H9 (cell line): ENCODE data around the gene TMEM205. TPM values are rescaled to one million over a fixed set of nuclear protein-coding genes. Genes with fewer than 3 reads are reported as not detected.

Experiments
- DNase-seq: peaks from one replicate; pipeline ENCODE4 v3.0.0-alpha.2; 2017
- H2AFZ ChIP-seq: one replicate; pipeline ENCODE4 v1.6.1; 2013; ENCODE audit warnings: mild to moderate bottlenecking, low read length, control low read depth, moderate library complexity
- H2AK5ac ChIP-seq: 2 replicates; pipeline ENCODE4 v1.6.1; 2013; ENCODE audit warnings: low read length, control low read depth, mixed read lengths; ENCODE audit not compliant: insufficient read length
- H2BK120ac ChIP-seq: one replicate; pipeline ENCODE4 v1.6.1; 2013; ENCODE audit warnings: low read depth, mild to moderate bottlenecking, low read length, control low read depth, inconsistent platforms; ENCODE audit not compliant: poor library complexity, severe bottlenecking
- H2BK12ac ChIP-seq: 2 replicates; pipeline ENCODE4 v1.6.1; 2013; ENCODE audit warnings: low read length, control low read depth, mixed read lengths, low read depth; ENCODE audit not compliant: insufficient read length
- H2BK15ac ChIP-seq: 2 replicates; pipeline ENCODE4 v1.6.1; 2013; ENCODE audit warnings: low read depth, low read length, control low read depth
- H2BK20ac ChIP-seq: one replicate; pipeline ENCODE4 v1.6.1; 2013; ENCODE audit warnings: low read depth, mild to moderate bottlenecking, low read length, control low read depth, inconsistent platforms; ENCODE audit not compliant: poor library complexity, severe bottlenecking
- H2BK5ac ChIP-seq: 2 replicates; pipeline ENCODE4 v1.6.1; 2013; ENCODE audit warnings: low read length, control low read depth, mixed read lengths; ENCODE audit not compliant: insufficient read length
- H3K14ac ChIP-seq: 2 replicates; pipeline ENCODE4 v1.6.1; 2013; ENCODE audit warnings: low read length, control low read depth; ENCODE audit not compliant: insufficient read depth
- H3K18ac ChIP-seq: 2 replicates; pipeline ENCODE4 v1.6.1; 2013; ENCODE audit warnings: low read depth, mild to moderate bottlenecking, mixed read lengths, low read length, control low read depth; ENCODE audit not compliant: insufficient read length
- H3K23ac ChIP-seq: 2 replicates; pipeline ENCODE4 v1.6.1; 2013; ENCODE audit warnings: low read length, control low read depth, mixed read lengths, low read depth; ENCODE audit not compliant: insufficient read length
- H3K23me2 ChIP-seq: 2 replicates; pipeline ENCODE4 v1.6.1; 2013; ENCODE audit warnings: low read depth, mild to moderate bottlenecking, mixed read lengths, low read length, control low read depth; ENCODE audit not compliant: insufficient read length, poor library complexity, severe bottlenecking
- H3K27ac ChIP-seq: 2 replicates; pipeline ENCODE4 v1.5.1; 2013; ENCODE audit warnings: low read length, control low read depth, mixed read lengths, low read depth; ENCODE audit not compliant: insufficient read length
- H3K27me3 ChIP-seq: 2 replicates; pipeline ENCODE4 v1.6.1; 2013; ENCODE audit warnings: low read length, control low read depth, inconsistent platforms; ENCODE audit not compliant: insufficient read depth
- H3K4ac ChIP-seq: 2 replicates; pipeline ENCODE4 v1.6.1; 2013; ENCODE audit warnings: low read depth, mild to moderate bottlenecking, control low read depth, inconsistent platforms, low read length, moderate library complexity
- H3K4me1 ChIP-seq: 2 replicates; pipeline ENCODE4 v1.6.1; 2013; ENCODE audit warnings: low read length, control low read depth, inconsistent platforms; ENCODE audit not compliant: insufficient read depth
- H3K4me2 ChIP-seq: 2 replicates; pipeline ENCODE4 v1.6.1; 2013; ENCODE audit warnings: low read length, control low read depth, mixed read lengths; ENCODE audit not compliant: insufficient read length, insufficient read depth
- H3K56ac ChIP-seq: 2 replicates; pipeline ENCODE4 v1.6.1; 2013; ENCODE audit warnings: low read depth, mild to moderate bottlenecking, mixed read lengths, low read length, control low read depth; ENCODE audit not compliant: insufficient read length
- H3K79me1 ChIP-seq: 2 replicates; pipeline ENCODE4 v1.6.1; 2013; ENCODE audit warnings: low read depth, mild to moderate bottlenecking, moderate library complexity, low read length, control low read depth, inconsistent platforms; ENCODE audit not compliant: insufficient read depth, poor library complexity, severe bottlenecking
- H3K79me2 ChIP-seq: 2 replicates; pipeline ENCODE4 v1.6.1; 2013; ENCODE audit warnings: low read length, control low read depth, inconsistent platforms; ENCODE audit not compliant: insufficient read depth
- H3K9ac ChIP-seq: 2 replicates; pipeline ENCODE4 v1.6.1; 2013; ENCODE audit warnings: low read length, control low read depth, mixed read lengths; ENCODE audit not compliant: insufficient read length; ENCODE audit errors: extremely low read depth
- H3K9me3 ChIP-seq: one replicate; pipeline ENCODE4 v1.6.1; 2013; ENCODE audit warnings: low read depth, low read length, inconsistent platforms; ENCODE audit not compliant: control insufficient read depth
- H3T11ph ChIP-seq: one replicate; pipeline ENCODE4 v1.6.1; 2013; ENCODE audit warnings: mild to moderate bottlenecking, low read length, control low read depth, inconsistent platforms
- H4K20me1 ChIP-seq: one replicate; pipeline ENCODE4 v1.6.1; 2013; ENCODE audit not compliant: control insufficient read depth, insufficient read length, insufficient read depth
- H4K5ac ChIP-seq: 2 replicates; pipeline ENCODE4 v1.6.1; 2013; ENCODE audit warnings: low read depth, mild to moderate bottlenecking, mixed read lengths, low read length, control low read depth; ENCODE audit not compliant: insufficient read length
- H4K8ac ChIP-seq: replicated peaks from 2 replicates; pipeline ENCODE4 v1.6.1; 2013; ENCODE audit warnings: low read length, control low read depth, mixed read lengths, low read depth; ENCODE audit not compliant: insufficient read length
- H4K91ac ChIP-seq: 2 replicates; pipeline ENCODE4 v1.6.1; 2013; ENCODE audit warnings: low read depth, mild to moderate bottlenecking, moderate library complexity, mixed read lengths, low read length, control low read depth; ENCODE audit not compliant: insufficient read length
- H3K27ac Mint-ChIP-seq, 3 experiments: 2 replicates in 2 of 3; 3 replicates in 1 of 3; pipeline ENCODE4 v1.8.0; 2020 to 2021; ENCODE audit warnings: mixed read lengths in 3 of 3, mild to moderate bottlenecking in 1 of 3, moderate library complexity in 1 of 3
- H3K27me3 Mint-ChIP-seq: 2 replicates; pipeline ENCODE4 v1.8.0; 2021; ENCODE audit warnings: low read depth, mild to moderate bottlenecking, moderate library complexity, mixed read lengths
- H3K36me3 Mint-ChIP-seq, 3 experiments: 2 replicates in 2 of 3; 3 replicates in 1 of 3; pipeline ENCODE4 v1.8.0; 2020 to 2021; ENCODE audit warnings: low read depth in 3 of 3, mixed read lengths in 3 of 3; ENCODE audit not compliant: insufficient read depth in 1 of 3
- H3K4me1 Mint-ChIP-seq, 2 experiments: 2 replicates each; pipeline ENCODE4 v1.8.0; 2020; ENCODE audit warnings: mixed read lengths in 2 of 2
- H3K4me3 Mint-ChIP-seq, 2 experiments: 2 replicates in 1 of 2; 3 replicates in 1 of 2; pipeline ENCODE4 v1.8.0; 2020 to 2021; ENCODE audit warnings: mild to moderate bottlenecking in 2 of 2, mixed read lengths in 2 of 2, moderate library complexity in 1 of 2
- H3K9me3 Mint-ChIP-seq, 2 experiments: 2 replicates in 1 of 2; 3 replicates in 1 of 2; pipeline ENCODE4 v1.8.0; 2020; ENCODE audit warnings: mild to moderate bottlenecking in 2 of 2, mixed read lengths in 2 of 2, moderate library complexity in 1 of 2
- WGBS: extraction: QIAGEN DNeasy Blood & Tissue Kit; methylation state at CpG from one replicate; pipeline ENCODE4 v1.1.7; 2013; ENCODE audit warnings: missing lambda C conversion rate, low lambda C conversion rate, mixed read lengths; ENCODE audit not compliant: insufficient read length; ENCODE audit errors: extremely low coverage; 5-methylcytosine and 5-hydroxymethylcytosine counted together
- total RNA-seq: library from RNA; stranded (reverse); gene quantifications from 2 replicates; pipeline ENCODE4 v1.2.1, GENCODE V29; 2021
- TF ChIP-seq, protein P1 (sequence below): fragments of 200-600 bp; sonication (generic); conservative IDR thresholded peaks from 3 replicates; pipeline ENCODE4 v1.8.0; 2021; ENCODE audit warnings: antibody characterized with exemption, mild to moderate bottlenecking

The TMEM205 gene
- total RNA-seq, 1 experiment from 2014 or later, result 69.7 TPM

- Histone ChIP-seq H3K23me2 (no peaks in the 10 kb centered on the region), H3K27me3 (no peaks in the 10 kb centered on the region), H4K8ac (no peak overlapping the region), H4K91ac (no peak overlapping the region), H2BK120ac (no peak overlapping the region), H3K4me2 (no peak overlapping the region), H2AK5ac (no peak overlapping the region), H2BK5ac (no peak overlapping the region), H3K79me2 (no peaks in the 10 kb centered on the region), H3K18ac (no peak overlapping the region), H3K79me1 (no peaks in the 10 kb centered on the region), H3K14ac (no peak overlapping the region), H3K4me1 (no peaks in the 10 kb centered on the region), H3K56ac (no peak overlapping the region), H3K4ac (no peak overlapping the region), H3T11ph (no peak overlapping the region), H3K9me3 (no peaks in the 10 kb centered on the region), H4K5ac (no peak overlapping the region), H2BK15ac (no peak overlapping the region), H2BK20ac (no peak overlapping the region), H2AFZ (no peak overlapping the region), H3K23ac (no peak overlapping the region), H4K20me1 (no peaks in the 10 kb centered on the region), H3K27ac (no peak overlapping the region), H2BK12ac (no peak overlapping the region), H3K9ac (no peak overlapping the region)
- WGBS, result no CpG with 5 or more reads among the region's 17 CpGs
- Mint-ChIP-seq H3K9me3 (no peaks in the 10 kb centered on the region), H3K4me1 (peaks cover 6 to 11% of the 10 kb centered on the region in 2 experiments), H3K4me3 (no peak overlapping the region), H3K27ac (peak overlapping the region in 1 of 3 experiments; percentile 17; a peak in 1 of 7 replicates), H3K36me3 (peaks cover 0 to 13% (median 13%) of the 10 kb centered on the region in 3 experiments; a peak in 3 of 7 replicates), H3K27me3 (peaks cover 2% of the 10 kb centered on the region; the same call in 1 of the 2 replicates)
- TF ChIP-seq, protein P1, sequence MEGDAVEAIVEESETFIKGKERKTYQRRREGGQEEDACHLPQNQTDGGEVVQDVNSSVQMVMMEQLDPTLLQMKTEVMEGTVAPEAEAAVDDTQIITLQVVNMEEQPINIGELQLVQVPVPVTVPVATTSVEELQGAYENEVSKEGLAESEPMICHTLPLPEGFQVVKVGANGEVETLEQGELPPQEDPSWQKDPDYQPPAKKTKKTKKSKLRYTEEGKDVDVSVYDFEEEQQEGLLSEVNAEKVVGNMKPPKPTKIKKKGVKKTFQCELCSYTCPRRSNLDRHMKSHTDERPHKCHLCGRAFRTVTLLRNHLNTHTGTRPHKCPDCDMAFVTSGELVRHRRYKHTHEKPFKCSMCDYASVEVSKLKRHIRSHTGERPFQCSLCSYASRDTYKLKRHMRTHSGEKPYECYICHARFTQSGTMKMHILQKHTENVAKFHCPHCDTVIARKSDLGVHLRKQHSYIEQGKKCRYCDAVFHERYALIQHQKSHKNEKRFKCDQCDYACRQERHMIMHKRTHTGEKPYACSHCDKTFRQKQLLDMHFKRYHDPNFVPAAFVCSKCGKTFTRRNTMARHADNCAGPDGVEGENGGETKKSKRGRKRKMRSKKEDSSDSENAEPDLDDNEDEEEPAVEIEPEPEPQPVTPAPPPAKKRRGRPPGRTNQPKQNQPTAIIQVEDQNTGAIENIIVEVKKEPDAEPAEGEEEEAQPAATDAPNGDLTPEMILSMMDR, result no peak
- DNase-seq, result no peak
Measured at GRCh38 chr19:11324748-11325389, 21.2 kb downstream of the TMEM205 start.
